Activated T-cell treated with anti-CD3 and anti-CD28 coated beads, Interleukin-2, amount 50 U/mL, for 24 hours (primary cell): ENCODE results near the gene MYOC.
"Not testable (repeated sequence)": the region's sequence is repeated elsewhere in the genome, so short reads cannot be mapped to it uniquely, and the experiment has no call there.

ENCODE experiments used
- DNase-seq: peaks from one replicate; pipeline ENCODE4 v3.0.0-alpha.2; 2020
- H3K27ac Mint-ChIP-seq: 2 replicates; pipeline ENCODE4 v1.8.0; 2020; ENCODE audit warnings: mild to moderate bottlenecking, mixed read lengths
- H3K27me3 Mint-ChIP-seq: 2 replicates; pipeline ENCODE4 v1.8.0; 2020; ENCODE audit warnings: mixed read lengths
- H3K36me3 Mint-ChIP-seq: 2 replicates; pipeline ENCODE4 v1.8.0; 2020; ENCODE audit warnings: low read depth, mixed read lengths
- H3K4me1 Mint-ChIP-seq: 2 replicates; pipeline ENCODE4 v1.8.0; 2020; ENCODE audit warnings: low read depth, mixed read lengths
- H3K4me3 Mint-ChIP-seq: 2 replicates; pipeline ENCODE4 v1.8.0; 2020; ENCODE audit warnings: mild to moderate bottlenecking, moderate library complexity, mixed read lengths
- H3K9me3 Mint-ChIP-seq: 2 replicates; pipeline ENCODE4 v1.8.0; 2020; ENCODE audit warnings: mixed read lengths

Gene MYOC

GRCh38 chr1:171652234-171652822, at the start of gene MYOC:
Gene MYOC, minus strand, starts transcription at chr1:171652688. Its CDS starts 77 bp downstream, at chr1:171652611.
- H3K4me3 Mint-ChIP-seq: no peak within 1 kb of the TSS
- H3K27ac Mint-ChIP-seq: no peak within 1 kb of the TSS
- H3K36me3 Mint-ChIP-seq: no peaks in the 10 kb centered on the region
- DNase-seq: no peak
- peaks cover 12% of the 10 kb centered on the region for H3K4me1 Mint-ChIP-seq
- peaks cover 28% of the 10 kb centered on the region for H3K27me3 Mint-ChIP-seq
- no peaks in the 10 kb centered on the region for H3K9me3 Mint-ChIP-seq

GRCh38 chr1:171699531-171699930, 47.0 kb upstream of the MYOC start:
- H3K4me1 Mint-ChIP-seq: no peaks in the 10 kb centered on the region
- no peak for DNase-seq
- no peak overlapping the region for H3K4me3 Mint-ChIP-seq
- no peak overlapping the region for H3K27ac Mint-ChIP-seq
- no peaks in the 10 kb centered on the region for H3K27me3 Mint-ChIP-seq
- H3K9me3 Mint-ChIP-seq: peaks cover 14% of the 10 kb centered on the region
- peaks cover 59% of the 10 kb centered on the region for H3K36me3 Mint-ChIP-seq

- not testable (repeated sequence) for H3K4me3 Mint-ChIP-seq, H3K4me1 Mint-ChIP-seq, H3K27me3 Mint-ChIP-seq, DNase-seq, H3K27ac Mint-ChIP-seq
- H3K36me3 Mint-ChIP-seq: peaks cover 31% of the 10 kb centered on the region
- peaks cover 18% of the 10 kb centered on the region for H3K9me3 Mint-ChIP-seq
Observed at GRCh38 chr1:171695772-171696171, 43.3 kb upstream of the MYOC start.

- not testable (repeated sequence) for DNase-seq, H3K4me3 Mint-ChIP-seq, H3K27me3 Mint-ChIP-seq, H3K4me1 Mint-ChIP-seq, H3K27ac Mint-ChIP-seq
- Mint-ChIP-seq H3K36me3 (peaks cover 13% of the 10 kb centered on the region), H3K9me3 (peaks cover 19% of the 10 kb centered on the region)
Observed at GRCh38 chr1:171693541-171693940, 41.1 kb upstream of the MYOC start.

- peaks cover 8% of the 10 kb centered on the region for H3K9me3 Mint-ChIP-seq
- H3K4me3 Mint-ChIP-seq: no peak overlapping the region
Observed at GRCh38 chr1:171683870-171684269, 31.4 kb upstream of the MYOC start.

GRCh38 chr1:171680339-171680738, 27.9 kb upstream of the MYOC start:
- DNase-seq: no peak
- H3K36me3 Mint-ChIP-seq: no peaks in the 10 kb centered on the region
- H3K4me3 Mint-ChIP-seq: no peak overlapping the region
- no peak overlapping the region for H3K27ac Mint-ChIP-seq
- H3K27me3 Mint-ChIP-seq: peaks cover 10% of the 10 kb centered on the region
- H3K9me3 Mint-ChIP-seq: no peaks in the 10 kb centered on the region
- no peaks in the 10 kb centered on the region for H3K4me1 Mint-ChIP-seq

More at GRCh38 chr1:171683870-171684269, 31.4 kb upstream of the MYOC start:
- Mint-ChIP-seq H3K4me1 (no peaks in the 10 kb centered on the region), H3K36me3 (no peaks in the 10 kb centered on the region), H3K27me3 (peaks cover 7% of the 10 kb centered on the region), H3K27ac (no peak overlapping the region)
- DNase-seq: no peak

- Mint-ChIP-seq H3K9me3 (no peaks in the 10 kb centered on the region), H3K4me1 (no peaks in the 10 kb centered on the region), H3K36me3 (no peaks in the 10 kb centered on the region), H3K4me3 (no peak overlapping the region), H3K27ac (no peak overlapping the region), H3K27me3 (peaks cover 10% of the 10 kb centered on the region)
- no peak for DNase-seq
Observed at GRCh38 chr1:171676823-171677222, 24.3 kb upstream of the MYOC start.

GRCh38 chr1:171674431-171675405, 22.2 kb upstream of the MYOC start:
- H3K4me1 Mint-ChIP-seq: no peaks in the 10 kb centered on the region
- H3K36me3 Mint-ChIP-seq: no peaks in the 10 kb centered on the region
- no peaks in the 10 kb centered on the region for H3K9me3 Mint-ChIP-seq
- peaks cover 15% of the 10 kb centered on the region for H3K27me3 Mint-ChIP-seq
- no peak for DNase-seq
- H3K4me3 Mint-ChIP-seq: no peak overlapping the region
- no peak overlapping the region for H3K27ac Mint-ChIP-seq

GRCh38 chr1:171670739-171671138, 18.3 kb upstream of the MYOC start:
- no peaks in the 10 kb centered on the region for H3K36me3 Mint-ChIP-seq
- H3K9me3 Mint-ChIP-seq: no peaks in the 10 kb centered on the region
- H3K4me3 Mint-ChIP-seq: no peak overlapping the region
- H3K27ac Mint-ChIP-seq: no peak overlapping the region
- peaks cover 16% of the 10 kb centered on the region for H3K27me3 Mint-ChIP-seq
- no peak for DNase-seq
- no peaks in the 10 kb centered on the region for H3K4me1 Mint-ChIP-seq

- no peak for DNase-seq
- Mint-ChIP-seq H3K36me3 (no peaks in the 10 kb centered on the region), H3K4me3 (no peak overlapping the region), H3K9me3 (no peaks in the 10 kb centered on the region), H3K27ac (no peak overlapping the region), H3K27me3 (peaks cover 16% of the 10 kb centered on the region), H3K4me1 (no peaks in the 10 kb centered on the region)
Observed at GRCh38 chr1:171668372-171668771, 15.9 kb upstream of the MYOC start.

GRCh38 chr1:171666114-171666769, 13.8 kb upstream of the MYOC start:
- H3K27ac Mint-ChIP-seq: no peak overlapping the region
- no peaks in the 10 kb centered on the region for H3K9me3 Mint-ChIP-seq
- peaks cover 8% of the 10 kb centered on the region for H3K27me3 Mint-ChIP-seq
- DNase-seq: no peak
- no peaks in the 10 kb centered on the region for H3K36me3 Mint-ChIP-seq
- no peaks in the 10 kb centered on the region for H3K4me1 Mint-ChIP-seq
- no peak overlapping the region for H3K4me3 Mint-ChIP-seq

- no peak for DNase-seq
- Mint-ChIP-seq H3K4me3 (no peak overlapping the region), H3K36me3 (no peaks in the 10 kb centered on the region), H3K27me3 (peaks cover 7% of the 10 kb centered on the region), H3K9me3 (no peaks in the 10 kb centered on the region), H3K4me1 (no peaks in the 10 kb centered on the region), H3K27ac (no peak overlapping the region)
Observed at GRCh38 chr1:171664976-171665375, 12.5 kb upstream of the MYOC start.

- Mint-ChIP-seq H3K27me3 (peaks cover 2% of the 10 kb centered on the region), H3K9me3 (no peaks in the 10 kb centered on the region), H3K36me3 (no peaks in the 10 kb centered on the region), H3K27ac (no peak overlapping the region), H3K4me3 (no peak overlapping the region), H3K4me1 (no peaks in the 10 kb centered on the region)
- no peak for DNase-seq
Observed at GRCh38 chr1:171663854-171664575, 11.5 kb upstream of the MYOC start.
